ENCODE data around the gene FAM89B.

GRCh38 chr11:65581928-65582327 lies 9.6 kb downstream of the FAM89B start:
- TF ChIP-seq CBX8 (IDR thresholded peaks at IDR 0.05; ENCODE audit: borderline replicate concordance, low read depth, low read length) (no peak), TAF1 (IDR thresholded peaks at IDR 0.05; ENCODE audit: low read depth, low read length) (no peak), CTCF (IDR thresholded peaks at IDR 0.05; ENCODE audit: control extremely low read depth in 1 of 3, insufficient read depth in 1 of 3, low read depth in 1 of 3, low read length in 3 of 3) (no peak), CEBPB (IDR thresholded peaks at IDR 0.05; ENCODE audit: low read depth, low read length) (no peak), POLR2A (IDR thresholded peaks at IDR 0.05; ENCODE audit: control extremely low read depth in 1 of 2, low read depth in 2 of 2, low read length in 2 of 2) (no peak)

Measured in H1 (cell line).